RKO (cell line): ENCODE data around the gene ATP13A3.

Experiments
- DNase-seq: peaks from one replicate; pipeline ENCODE4 v3.0.0-alpha.2; 2016; ENCODE audit warnings: low spot score

ATP13A3 gene

DNA sequence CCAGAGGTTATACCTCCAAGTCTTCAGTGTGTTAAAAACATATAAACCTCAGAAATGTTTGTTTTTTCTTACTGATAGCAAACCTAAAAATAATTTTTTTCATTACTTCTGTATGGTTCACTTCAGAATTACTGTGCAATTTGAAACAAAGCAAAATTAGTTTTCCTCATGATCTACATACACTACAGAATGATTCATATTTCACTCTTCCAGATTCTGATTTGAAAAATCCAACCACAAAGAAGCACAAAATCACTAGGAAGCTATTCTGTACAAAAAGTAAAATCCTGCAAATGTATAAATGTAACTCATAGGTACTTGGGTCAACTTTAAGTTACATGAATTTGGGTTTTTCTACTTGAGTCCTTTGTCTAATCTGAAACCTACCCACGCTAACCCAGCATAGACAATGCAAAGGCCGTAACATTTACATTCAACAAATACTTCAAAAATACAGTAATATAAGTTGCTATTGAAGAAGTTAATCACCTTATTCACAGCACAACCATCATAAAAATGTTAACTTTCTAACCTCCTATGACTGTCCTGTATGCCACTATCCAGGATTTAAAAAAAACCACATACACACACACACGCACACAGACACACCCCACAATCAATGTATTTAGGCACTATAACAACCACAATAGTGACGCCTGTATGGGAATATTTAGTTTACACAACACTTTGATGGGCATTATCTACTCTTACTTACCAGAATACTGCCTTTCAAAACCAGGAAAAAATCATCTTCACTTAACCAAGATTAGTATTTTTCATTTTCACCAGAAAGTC is 11.5 kb downstream of the ATP13A3 start:
- no peak for DNase-seq

DNA sequence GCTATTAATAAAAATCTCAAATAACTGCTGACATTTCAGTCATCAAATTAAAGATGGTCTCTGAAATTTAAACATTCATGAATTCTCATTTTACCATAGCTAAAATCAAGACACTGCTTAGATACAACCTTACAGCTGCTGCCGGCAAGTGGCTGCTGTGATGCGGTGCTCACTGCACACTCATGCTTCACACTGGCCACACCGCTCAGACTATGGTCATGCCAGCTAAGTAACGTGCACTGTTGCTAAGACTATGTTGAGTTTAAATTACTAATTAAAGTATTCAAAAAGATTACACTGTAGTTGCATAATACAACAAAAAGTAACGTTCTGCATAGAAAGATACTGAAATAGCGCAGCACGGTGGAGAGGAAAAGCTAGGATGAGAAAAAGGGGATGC is 12.1 kb downstream of the ATP13A3 start:
- peak; percentile 43 for DNase-seq

DNA sequence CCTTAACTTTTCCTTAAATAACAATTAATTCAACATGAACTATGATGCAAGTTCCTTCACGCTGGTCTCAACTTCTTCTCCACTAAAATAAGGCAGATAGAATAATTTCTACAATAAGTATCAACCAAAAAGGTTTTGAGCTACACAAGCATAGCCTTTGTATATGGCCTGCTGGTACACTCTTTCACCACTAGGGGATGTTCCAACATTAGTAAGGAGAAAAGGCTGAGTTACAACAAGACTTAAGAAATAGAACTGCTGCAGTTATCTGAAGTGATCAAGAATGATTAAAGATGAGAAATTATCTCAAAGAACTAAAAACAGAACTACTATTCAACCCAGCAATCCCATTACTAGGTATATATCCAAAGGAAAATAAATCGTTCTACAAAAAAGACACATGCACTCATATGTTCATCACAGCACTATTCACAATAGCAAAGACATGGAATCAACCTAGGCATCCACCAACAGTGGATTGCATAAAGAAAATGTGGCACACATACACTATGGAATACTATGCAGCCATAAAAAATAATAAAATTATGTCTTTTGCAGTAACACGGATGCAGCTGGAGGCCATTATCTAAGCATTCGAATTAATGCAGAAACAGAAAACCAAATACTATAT is 14.4 kb downstream of the ATP13A3 start:
- peak; percentile 82 for DNase-seq

DNA sequence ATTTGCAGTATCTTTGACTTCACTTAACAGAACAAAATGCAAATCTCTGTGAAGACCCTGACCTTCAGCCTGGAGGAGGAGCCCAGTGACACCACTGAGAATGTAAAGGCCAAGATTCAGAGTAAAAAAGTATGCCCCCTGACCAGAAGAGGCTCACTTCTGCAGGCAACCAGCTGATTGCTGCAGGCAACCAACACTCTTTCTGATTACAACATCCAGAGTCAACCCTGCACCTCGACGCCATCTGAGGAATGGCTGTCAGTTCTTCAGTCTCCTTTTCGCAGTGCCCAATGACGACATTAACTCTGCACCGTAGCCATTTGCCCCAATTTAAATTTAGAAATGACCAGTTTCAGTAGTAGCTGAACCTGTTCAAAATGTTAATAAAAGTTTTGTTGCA is 14.9 kb downstream of the ATP13A3 start:
- DNase-seq, result no peak

DNA sequence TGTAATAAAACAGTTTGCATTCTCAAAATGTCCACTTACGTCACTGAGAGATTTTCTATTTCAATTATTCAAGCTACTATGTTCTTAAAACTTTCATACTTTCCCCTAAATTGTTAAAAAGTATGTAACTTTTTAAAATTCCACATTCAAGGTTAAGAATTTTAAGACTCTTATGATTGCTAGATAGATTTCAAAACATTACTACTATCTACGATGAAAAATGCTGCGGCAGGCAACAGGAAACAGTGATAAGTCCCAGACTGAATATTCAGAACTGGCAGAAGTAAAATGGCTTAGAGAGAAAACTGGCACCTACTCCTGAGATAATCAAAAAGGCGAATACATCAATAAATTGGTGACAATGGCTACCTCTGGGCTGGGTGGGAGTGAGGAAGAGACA is 16.2 kb downstream of the ATP13A3 start:
- DNase-seq, result no peak

DNA sequence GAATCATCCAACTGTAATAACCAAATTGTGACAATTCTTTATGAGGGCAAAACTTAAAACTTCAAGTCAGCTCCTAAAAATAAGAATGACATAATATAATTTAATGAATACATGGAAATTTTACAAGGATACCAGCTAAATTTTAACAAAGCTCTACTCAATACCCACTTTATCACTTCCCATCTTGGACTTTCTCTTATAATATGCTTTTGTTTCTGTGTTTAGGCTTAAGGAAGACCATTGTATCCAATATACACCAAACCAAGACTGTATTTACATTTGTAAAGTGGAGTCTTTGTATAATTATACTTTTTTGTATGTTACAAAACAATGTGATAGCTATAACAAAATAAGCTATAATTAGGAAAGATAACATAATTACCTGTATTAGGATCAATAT is 16.8 kb downstream of the ATP13A3 start:
- no peak for DNase-seq

DNA sequence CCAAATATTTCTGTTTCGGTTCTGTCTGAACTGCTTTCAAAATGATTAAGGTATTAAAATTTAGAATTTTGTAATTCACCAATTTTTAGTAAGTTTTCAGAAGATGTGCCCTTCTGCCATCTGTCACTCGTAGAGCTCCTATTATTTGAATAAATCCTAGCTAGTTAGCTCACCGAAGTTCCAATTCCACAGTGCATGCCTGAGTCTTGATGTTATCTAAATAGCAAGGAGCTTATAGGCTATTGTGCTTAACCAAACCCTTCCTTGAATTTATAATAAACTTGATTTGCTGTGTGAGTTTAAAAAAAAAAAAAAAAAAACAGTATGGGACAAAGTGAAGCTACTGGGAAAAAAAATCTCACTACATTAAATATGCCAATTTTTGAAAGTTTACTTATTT is 18.7 kb downstream of the ATP13A3 start:
- DNase-seq, result no peak

DNA sequence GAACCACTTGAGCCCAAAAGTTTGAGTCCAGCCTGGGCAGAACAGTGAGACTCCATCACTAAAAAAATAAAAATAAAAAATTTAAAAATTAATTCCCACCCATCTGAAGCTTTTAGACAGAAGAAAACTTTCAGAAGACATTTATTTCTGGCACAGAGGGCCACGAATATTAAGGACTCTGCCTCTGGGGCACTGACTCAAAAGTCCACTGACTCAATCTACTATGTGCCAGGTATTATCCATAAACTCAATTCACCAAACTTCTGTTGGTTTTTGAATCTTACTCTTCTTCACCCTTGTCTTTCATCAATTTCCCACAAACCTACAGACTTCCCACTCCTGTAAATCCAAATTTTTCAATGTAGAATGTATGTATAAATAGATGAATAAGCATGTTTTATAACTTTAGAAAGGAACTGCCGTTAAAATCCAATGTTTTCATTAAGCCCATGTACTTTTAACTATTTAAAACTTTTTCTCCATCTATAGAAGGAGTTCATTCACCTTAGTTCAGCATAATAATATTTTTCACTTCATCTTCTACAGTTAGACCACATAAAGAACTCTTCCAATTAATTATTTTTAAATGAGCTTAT is 19.9 kb downstream of the ATP13A3 start:
- no peak for DNase-seq

DNA sequence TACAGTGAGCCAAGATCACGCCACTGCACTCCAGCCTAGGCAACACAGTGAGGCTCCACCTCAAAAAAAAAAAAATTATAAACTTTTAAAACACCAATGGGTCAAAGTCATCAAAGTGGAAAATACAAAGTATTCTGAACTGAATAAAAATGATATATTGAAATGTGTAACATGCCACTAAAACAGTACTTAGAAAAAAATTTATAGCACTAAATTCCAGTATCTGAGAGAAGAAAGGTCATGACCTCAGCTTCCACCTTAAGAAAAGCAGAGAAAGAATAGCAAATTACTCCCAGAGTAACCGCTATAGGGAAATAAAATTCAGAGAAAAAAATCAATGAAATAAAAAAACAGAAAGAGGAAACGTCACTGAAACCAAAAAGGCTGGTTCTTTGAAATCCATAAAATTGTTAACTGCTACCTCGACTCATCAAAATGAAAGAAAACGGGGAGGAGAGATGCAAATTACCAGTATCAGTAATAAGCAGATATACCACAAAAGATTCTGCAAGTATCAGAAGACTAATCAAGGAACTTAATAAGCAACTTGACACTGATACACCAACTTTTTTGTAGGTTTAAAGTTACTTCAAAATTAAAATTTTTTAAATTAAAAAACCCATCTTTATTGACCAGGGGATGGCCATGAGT is 20.8 kb downstream of the ATP13A3 start:
- DNase-seq, result no peak

DNA sequence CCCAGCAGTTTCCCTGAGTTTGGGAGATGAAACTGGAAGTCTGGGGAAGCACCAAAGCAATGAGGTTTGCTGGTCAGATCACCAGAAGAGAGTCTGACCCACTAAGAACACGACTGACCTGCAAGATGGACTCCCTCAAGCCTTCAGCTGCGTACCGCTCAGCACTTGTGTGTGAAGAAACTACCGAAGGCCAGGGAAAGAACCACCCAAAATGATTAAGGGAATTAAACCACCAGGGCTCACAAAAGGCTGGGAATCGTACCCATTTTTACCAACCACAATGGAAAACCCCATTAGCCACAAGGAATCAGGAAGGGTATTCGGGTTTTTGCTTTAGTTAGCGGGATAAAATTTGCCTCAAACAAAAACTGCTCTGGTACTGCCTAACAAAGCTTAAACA is 21.6 kb downstream of the ATP13A3 start:
- no peak for DNase-seq

DNA sequence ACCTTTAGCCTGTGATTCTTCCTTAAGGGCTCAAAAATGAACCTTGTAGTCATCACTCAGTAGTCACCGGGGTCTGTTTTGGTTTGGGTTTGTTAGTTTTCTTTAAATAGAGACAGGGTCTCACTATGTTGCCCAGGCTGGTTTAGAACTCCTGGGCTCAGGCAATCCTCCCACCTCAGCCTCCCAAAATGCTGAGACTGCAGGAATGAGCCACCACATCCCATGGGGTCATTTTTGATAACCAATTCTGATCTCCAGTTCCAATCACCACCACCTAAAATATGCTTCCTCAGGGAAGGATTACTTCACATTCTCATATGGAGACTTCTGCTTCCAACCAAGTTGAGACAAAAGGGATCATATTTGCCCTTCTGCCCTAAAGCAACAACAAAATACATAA is 22.1 kb downstream of the ATP13A3 start:
- DNase-seq, result no peak

DNA sequence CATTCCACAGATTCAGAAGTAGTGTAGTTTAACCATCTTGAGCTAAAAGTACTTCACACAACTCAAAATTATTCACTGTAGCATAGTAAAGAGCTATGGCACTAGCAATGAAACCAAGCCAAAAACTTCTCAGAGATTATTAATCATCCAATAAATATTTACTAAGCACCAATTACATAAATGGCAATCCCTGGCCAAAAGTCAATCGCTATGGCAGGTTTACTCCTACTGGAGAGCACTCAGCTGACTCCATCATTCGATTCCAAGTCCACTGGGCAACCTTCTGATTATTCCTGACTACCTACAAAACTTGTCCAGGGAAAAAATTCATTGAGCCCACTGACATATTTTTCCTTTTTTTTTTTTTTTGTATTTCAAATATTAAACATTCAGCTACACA is 23.9 kb downstream of the ATP13A3 start:
- DNase-seq, result no peak

DNA sequence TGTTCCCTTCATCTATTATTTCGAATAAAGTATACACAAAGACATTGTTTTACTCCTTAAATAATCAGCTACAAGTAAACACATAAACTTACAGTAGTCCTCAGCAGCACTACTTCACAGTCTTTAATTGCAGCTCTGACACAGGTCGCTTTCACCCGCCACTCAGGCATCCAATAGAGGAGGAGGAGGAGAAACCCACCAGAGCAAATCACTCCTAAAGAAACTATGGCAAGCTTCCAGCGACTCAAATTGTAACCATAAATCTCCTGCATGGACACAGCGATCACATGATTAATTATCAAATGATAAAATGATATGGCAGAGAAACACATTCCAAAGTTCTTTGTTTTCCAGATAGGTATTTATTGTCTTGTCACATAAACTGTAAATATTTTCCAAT is 26.2 kb downstream of the ATP13A3 start:
- no peak for DNase-seq

DNA sequence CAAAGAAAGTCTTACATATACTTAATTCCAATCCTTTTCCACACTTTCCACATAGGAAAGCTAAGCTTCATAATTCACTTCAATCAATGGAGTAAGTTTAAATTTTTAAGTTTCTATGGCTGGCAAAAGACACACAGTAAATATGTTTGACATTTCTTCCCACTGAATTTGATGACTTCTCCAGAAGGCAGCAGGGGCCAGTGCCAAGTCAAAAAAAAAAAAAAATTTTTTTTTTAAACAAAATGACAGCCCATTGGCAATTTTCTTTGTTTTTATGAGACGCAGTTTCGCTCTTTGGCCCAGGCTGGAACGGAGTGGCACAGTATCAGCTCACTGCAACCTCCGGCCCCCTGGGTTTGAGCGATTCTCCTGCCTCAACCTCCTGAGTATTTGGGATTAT is 28.7 kb downstream of the ATP13A3 start:
- DNase-seq, result no peak

DNA sequence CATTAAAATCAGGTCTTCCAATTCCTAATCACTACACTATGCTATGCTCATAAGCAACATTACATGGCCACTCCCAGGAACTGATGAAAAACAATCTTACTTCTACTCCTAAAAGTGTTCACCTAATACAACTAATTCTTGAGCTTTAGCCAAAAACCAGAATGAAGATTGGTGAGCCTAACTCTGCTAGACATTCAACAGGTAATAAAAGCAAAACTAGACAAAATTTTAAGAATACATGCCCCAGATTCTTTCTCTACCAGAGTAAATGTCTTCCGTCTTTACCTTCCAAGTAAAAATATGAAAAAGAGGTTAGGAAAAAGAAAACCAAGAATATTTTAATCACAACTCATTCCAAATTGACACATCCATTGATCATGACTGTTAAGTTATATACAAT is 31.3 kb downstream of the ATP13A3 start:
- DNase-seq, result no peak

DNA sequence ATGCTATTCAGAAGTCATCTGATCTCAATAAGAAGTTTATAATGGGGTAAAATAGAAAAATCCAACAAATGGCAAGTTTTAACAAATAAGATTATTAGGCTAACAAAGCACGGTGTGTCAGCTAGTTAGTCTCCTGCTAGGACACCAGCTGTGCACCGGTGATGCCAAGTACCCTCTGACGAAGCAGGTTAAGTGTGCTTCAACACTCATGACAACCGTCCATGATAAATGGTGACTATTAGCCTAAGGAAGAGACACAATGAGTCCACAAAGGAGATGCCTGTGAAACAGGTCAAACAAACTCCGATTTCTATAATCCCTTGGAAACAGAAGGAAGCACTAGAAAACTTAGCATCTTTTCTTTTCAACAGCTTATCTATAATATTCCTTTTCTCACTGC is 36.5 kb downstream of the ATP13A3 start:
- DNase-seq, result peak; percentile 73

DNA sequence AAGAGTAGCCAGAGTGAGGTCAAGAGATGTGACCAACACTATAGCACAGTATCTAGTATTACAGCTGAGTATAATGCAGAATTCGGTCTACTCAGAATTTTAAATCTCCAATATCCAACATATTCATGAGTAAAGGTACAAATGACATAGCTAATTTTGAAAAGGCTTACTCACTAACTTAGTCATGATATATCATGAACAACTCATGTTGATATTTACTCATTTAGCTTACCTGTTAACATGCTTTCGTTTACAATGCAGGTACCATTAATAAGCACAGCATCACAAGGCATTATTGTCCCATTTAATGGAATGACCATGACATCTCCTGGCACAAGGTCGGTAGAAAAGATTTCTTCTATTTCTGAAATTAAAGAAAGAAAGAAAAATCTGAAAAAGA is 36.9 kb downstream of the ATP13A3 start:
- peak; percentile 26 for DNase-seq

DNA sequence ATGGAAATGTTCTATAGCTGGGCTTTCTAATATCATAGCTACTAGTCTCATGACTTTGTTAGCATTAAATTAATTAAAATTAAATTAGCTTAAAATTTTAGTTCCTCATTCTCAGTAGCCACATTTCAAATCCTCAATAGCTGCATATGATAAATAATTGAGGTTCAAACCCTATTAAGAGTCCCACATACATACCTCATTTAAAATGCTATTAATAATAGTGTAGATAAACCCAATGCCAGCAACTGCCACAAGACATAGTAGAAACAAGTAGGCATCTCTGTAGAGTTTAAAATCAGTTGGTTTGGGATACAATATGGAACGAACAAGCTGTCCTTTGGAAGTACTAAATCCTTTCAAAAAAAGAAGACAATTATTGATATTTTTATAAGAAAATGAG is 39.1 kb downstream of the ATP13A3 start:
- DNase-seq, result no peak

DNA sequence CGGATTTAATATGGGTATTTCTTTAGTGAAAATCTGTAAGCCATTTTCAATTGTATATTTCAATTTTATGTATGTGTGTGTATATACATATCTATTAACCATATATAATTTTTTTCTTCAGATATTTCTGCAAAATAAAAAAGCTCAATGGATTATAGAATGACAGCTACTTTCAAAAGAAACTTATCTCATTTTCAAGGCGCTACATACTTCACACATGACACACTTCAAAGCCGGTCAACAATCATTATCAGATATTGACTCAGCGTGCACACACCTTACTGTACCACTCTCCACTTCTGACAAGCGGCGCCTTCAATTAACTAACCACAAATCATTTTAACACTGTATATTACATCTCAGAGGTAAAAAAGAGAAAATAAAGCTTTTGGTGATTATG is 39.6 kb downstream of the ATP13A3 start:
- no peak for DNase-seq

DNA sequence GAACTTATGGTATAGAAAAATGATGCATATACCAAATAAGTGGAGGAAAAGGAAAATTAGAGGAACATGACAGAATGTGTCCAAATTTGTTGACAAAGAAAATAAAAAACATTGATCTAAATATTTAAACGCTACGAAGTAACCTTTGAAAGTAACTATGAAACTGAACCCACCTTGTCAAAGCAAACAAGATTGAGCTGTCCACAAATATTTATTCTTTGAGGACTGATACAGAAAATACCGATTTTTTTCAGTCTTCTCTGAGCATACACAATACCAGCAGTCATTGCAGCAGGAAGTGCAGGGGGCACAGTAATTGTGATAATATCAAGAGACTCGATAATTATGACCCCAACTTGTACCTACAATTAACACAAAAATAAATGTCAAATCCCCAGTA is 40.0 kb downstream of the ATP13A3 start:
- DNase-seq, result no peak

DNA sequence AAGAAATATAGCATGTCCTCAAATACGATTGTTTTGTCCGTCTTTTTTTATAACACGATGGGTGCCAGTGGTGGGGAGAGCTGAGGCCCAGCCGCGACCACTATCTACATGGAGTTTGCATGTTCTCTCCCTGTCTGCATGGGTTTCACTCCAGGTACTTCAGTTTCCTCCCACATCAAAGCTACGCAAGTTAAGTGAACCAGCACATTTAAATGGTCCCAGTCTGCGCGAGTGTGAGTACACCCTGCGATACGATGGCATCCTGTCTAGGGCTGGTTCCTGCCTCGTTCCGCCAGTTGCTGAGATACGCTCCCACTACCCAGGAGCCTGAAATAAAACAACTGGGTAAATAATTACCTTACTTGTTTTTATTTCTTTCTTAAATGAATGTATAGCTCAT is 40.6 kb downstream of the ATP13A3 start:
- no peak for DNase-seq

DNA sequence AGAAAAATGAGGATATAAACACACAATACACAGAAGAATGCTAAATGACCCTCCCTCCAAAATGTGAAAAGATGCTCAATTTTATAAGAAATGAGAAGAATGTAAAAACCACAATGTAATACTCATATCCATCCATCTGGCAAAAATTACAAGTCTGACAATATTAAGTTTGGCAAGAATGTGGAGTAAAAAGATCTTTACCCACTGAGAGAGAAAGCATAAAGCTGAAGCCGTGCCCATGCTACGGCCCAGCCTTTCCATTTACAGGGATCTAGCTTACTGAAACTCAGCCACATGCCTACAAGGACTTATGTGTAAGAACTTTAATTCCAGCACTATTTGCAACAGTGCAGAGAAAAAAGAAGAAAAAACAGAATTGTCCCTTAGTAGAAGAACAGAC is 42.9 kb downstream of the ATP13A3 start:
- DNase-seq, result no peak

DNA sequence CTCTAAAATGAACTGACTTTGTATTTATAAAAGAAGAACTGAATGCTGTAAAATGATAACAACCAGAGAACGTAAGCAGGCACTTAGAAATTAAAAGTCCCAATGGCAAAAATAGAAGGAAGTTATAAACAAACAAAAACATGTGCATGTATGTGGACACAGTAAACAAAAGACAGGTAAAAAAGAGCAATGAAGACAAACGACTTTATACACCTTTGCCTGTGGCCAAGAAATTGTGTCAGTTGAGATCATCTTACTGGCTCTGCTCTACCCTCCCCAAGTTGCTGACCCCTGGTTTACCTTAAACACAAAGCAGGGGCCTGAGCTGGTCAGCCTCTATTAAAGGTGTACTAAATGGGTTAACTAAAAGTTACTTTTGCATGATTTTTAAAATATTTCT is 46.0 kb downstream of the ATP13A3 start:
- no peak for DNase-seq
